GM21825 (cell line): ENCODE results near the gene PROKR2.

ENCODE experiments used
- ATAC-seq: cut with Tn5 transposase; IDR thresholded peaks from one replicate; pipeline ENCODE4 v1.9.1; 2021; ENCODE audit warnings: mild to moderate bottlenecking, moderate library complexity; ENCODE audit not compliant: unreplicated experiment

The PROKR2 gene

DNA sequence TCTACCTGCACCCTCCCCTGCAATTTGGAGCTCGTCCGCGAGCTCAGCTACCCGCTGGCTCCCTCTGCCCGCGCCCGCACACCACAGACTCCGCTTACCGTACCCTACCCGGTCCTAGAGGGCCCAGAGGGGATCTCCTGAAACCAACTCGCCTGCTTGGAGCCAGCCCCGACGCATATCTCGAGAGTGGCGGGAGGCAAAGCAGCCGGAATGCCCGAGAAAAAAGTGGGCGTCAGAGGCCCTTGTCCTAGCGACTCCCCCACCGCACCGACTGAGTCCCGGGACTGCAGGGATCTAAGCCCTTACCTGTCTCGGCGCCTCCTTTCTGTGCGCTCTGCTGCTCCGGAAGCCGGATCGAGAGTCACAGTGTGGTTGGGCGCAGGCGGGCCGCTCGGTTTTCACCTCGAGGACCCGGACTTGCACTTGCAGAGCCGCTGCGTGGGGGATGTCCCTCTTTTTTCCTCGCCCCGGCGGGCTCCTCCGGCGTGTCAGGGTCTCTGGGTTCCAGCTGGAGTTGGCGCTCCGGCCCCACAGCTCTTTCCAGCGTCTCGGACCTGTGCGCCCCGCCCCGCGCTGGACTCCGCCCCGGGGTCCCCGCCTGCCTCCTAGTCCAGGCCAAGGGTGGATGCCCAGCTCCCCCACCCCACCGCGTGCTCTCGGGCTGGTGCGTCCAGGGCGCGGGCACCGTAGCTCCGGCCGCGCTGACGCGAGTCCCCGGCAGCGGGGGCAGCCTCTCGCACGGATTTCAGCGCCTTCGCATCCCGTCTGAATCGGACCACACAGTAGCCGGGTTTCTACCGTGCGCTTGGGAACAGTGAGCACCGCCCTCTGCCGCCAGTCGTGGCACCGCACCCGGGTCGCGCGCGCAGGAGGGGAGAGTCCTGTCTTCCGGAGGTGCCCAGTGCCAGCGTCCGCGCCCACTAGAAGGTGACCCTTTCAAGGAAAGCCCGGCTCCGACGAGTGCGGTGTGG is at the start of gene PROKR2:
TSS of gene PROKR2 (minus strand) at position 767 of the 971 bp plus-strand sequence. CDS start 2,585 bp downstream, outside the sequence.
- no peak for ATAC-seq

DNA sequence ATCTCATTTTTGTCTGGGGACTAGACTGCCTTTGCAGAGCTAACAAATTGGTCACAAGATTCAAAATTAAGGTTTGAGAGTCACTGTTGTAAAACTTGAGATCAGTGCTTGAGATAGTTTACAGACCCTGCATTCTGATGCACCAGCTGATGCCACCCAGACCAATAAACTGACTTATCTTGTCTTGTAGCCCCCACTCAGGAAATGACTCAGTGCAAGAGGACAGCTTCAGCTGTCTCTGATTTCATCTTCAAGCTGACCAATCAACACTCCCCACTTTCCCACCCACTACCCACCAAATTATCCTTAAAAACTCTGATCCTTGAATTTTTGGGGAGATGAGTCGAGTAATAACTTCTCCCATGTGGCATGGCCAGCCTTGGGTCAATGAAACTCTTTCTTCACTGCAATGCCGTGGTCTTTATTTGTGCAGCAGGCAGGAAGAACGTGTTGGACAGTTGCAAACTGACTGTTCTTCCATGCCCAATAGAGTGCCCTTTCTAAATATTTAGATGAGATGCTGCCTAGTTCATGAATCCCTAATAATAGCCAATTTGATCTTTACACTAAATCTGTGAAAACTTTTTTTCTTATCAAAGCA is 48.3 kb upstream of the PROKR2 start:
- no peak for ATAC-seq

DNA sequence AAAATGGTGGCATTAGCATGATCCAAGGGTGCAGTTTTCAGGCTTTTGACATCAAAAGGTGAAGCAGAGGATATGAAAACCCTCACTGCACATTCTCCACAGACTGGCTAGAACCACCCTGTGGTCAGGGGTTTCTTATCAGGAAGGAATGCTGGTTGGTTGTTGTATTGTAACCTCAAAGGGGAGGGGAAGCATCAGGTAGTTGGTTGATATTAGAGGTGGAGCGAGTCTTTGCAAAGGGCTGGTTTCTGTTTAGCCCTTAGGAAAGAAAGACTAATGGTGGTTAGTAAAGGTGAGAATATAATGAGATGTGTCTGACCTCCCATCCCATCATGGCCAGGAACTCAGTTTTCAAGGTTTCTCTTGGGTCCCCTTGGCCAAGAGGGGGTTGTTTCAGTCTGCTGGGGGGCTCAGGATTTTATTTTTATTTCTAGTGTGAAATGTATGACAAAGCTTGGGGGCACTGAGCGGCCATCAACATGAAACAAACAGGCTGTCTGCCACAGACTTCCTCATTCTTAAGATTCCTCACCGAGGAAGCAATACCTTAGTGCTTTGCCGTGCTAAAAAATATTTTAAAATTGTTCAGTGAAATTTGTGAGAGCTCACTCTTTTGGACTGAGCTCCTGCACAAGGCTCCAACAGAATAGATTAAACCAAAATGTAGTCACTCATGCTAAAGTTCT is 47.5 kb upstream of the PROKR2 start:
- ATAC-seq: no peak

DNA sequence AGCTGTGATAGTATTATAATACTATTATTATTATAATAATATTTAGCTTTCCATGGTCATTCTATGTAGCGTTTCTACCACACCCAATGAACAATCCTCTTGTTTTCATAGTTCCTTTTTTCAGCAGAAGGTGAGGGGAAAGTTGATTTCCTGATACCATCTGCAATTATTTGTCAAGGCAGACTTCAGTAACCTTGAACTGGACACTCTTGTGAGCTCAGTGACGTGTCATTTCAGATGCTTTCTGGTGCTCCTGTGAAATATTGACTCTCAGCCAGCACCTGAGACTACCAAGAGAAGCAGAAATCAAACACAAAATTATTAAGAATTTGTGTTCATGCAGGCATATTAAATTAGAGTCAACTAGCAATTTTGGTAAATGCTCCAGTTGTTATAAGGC is 46.0 kb upstream of the PROKR2 start:
- no peak for ATAC-seq

DNA sequence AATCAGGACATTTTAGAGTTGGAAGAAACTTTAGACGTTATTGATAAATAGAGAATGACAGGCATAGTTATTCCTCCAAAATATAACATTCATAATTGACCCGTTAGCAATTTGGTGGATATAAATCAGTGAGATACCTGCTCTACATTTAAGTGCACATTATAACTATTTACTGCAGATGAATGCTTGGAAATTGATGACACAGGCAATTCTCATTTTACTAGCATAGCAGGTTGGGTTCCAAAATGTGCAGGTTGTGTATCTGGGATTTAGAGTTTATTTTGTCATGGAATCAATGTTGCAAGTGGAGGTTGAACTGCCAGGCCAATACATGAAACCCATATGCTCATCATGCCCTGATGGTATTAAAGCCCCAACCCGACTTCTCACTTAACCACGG is 44.4 kb upstream of the PROKR2 start:
- ATAC-seq: no peak

DNA sequence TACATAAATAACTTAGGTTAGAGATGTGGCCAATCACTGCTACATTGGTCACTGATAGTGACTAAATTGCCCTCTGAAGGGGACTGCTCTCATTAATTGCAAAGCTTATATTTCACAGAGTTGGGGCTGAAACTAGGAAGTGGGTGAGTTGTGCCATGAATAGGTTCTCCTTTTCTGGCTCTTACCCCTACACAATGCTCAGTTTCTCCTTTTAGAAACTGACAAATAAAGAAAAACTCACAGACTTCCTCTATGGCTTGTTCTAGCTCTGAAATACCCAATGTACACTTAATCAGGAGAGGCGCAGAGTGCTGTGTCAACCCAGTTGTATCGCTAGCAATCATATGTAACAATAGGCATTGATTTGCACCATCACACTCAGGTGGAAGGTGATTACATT is 41.2 kb upstream of the PROKR2 start:
- ATAC-seq: no peak

DNA sequence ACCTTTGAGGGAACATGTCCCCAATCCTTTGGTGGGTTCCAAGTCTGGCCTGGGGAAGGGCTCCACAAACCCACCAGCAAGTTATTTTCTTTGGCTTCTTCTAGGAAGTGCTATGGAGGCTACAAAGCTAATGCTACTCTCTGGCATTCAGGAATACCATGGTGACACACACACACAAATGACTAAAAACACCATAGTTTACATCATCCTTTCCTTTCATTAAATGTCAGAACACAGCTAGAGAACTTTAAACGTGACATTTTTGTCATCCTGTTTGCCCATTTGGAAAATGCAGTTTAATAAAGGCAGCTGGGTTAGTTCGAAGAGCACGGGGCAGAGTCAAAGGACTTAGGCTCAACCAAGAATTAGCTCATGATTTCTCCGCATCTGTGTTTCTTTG is 40.2 kb upstream of the PROKR2 start:
- ATAC-seq: no peak

DNA sequence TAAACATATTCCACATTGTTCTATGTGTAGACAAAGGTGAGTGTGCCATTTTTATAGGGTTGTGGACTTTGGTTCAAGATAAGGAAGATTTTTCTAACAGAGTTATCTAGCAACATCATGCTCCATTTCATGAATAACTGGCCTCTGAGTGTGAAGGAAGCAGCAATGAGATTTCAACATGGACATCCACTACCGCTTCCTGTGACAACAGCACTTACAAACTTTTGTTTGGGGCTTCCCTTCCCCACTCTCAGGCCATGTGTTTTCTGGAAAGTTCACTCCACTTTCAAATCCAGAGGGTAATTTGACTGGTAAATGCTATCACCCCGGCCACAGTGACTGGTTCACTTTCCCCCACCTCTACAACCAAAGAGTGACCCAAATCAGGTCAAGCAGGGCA is 38.1 kb upstream of the PROKR2 start:
- ATAC-seq: no peak

DNA sequence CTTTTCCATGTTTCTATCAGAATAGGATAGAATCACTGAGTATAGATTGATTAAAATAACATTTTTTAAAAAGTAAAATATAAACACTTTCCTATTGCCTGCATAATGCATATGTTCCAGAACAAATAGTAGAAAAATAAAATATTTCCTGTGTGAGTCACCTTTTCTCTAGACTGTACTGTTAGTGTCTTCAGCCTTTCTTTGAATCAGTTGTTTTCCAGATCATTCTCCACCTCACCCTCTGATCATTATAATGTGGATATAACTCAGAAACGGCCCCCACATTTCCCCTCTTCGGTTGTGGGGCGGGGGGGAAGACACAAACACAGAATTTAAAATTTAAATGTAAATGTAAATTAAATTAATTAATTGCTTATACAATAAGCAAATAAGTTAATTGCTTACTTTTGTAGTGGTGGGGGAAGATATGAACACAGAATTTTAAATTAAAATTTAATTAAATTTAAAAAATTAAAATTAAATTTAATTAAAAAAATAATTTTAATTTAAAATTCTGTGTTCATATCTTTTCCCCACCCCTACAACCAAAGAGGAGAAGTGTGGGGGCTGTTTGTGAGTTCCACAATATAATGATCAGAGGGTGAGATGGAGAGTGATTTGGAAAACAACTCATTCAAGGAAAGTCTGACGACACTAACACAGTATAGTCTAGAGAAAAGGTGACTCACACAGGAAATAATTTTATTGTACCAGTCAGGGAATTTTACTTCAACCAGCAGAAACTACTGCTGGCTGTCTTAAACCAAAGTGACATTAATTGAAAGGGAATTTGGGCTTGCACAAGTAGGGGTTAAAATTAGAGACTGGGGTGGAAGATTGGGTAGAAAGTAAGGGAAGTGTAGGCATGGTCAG is 37.1 kb upstream of the PROKR2 start:
- no peak for ATAC-seq

DNA sequence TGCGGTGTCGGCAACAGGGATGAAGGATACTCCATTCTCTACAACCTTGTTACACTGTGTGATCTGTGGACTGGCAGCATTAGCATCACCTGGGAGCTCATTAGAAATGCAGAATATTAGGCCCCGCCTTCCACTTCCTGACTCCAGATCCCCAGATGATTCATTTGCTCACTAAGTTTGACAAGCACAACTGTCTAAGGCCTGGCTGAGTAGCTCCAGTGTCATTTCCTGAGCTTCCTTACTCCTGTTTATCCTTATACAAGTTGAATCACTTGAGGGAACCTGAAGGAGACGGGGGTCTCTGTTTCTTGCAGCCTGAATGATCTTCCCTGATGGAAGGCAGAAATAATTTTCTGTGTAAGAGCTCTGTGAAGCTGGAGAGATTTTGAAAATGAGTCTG is 32.7 kb upstream of the PROKR2 start:
- no peak for ATAC-seq

DNA sequence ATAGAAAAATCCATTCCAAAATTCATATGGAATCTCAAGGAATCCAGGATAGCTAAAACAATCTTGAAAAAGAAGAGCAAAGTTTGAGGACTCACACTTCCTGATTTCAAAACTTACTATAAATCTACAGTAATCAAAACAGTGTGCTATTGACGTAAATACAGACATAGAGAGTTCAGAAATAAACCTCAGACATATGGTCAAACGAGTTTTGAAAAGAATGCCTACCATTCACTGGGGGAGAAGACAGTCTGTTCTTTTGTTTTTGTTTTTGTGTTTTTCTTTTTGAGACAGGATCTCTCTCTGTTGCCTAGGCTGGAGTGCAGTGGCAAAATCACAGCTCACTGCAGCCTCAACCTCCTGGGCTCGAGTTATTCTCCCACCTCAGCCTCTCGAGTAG is 25.3 kb upstream of the PROKR2 start:
- no peak for ATAC-seq

DNA sequence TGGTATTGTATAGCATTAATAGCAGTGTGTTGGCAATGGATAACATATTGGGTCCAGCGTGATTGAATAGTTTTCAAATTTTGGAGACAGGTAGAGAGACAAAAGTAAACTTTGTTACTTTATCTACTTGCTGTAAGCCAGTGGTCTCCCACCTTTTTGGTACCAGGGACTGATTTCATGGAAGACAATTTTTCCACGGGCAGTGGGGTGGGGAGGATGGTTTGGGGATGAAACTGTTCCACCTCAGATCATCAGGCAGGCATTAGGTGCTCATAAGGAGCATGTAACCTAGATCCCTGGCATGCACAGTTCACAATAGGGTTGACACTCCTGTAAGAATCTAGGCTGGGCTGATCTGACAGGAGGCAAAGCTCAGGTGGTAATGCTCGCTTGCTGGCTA is 14.6 kb upstream of the PROKR2 start:
- ATAC-seq: no peak

DNA sequence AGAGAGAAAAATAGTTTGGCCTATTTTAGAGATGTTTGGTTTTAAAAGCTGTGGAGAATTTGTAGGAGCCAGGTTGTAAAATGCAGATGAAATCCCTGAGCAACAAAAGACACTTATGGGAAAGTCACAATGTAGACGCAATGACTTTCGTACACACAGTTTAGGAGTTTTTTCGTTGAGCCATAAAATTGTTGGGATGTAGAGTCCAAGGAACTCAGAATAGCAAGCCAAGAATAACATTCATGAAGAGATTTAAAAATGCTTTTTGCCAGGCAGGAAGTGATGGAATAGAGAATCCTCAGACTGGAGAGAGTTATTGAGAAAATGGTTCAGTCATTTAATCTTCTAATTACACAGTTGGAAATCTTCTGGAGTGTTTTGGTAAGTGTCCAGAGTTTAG is 11.5 kb upstream of the PROKR2 start:
- no peak for ATAC-seq

DNA sequence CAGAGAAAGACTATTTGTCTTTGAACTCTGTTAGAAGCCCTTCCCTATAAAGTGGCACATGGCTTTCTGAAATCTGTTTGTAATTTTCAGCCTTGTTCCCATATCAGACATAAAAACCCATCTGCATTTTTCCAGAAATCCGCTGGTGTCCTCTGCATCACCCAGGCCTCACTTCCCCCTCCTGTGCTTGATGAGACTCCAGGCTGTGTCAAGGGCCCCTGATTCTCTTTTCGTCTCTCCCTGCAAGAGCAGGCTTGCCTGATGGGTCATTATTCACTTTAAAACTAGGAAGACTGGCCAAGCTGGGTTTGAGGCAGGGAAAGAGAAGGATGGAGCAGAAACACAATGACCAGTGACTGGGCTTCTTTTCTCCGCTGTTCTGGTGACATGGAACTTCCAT is 10.6 kb upstream of the PROKR2 start:
- ATAC-seq: no peak

DNA sequence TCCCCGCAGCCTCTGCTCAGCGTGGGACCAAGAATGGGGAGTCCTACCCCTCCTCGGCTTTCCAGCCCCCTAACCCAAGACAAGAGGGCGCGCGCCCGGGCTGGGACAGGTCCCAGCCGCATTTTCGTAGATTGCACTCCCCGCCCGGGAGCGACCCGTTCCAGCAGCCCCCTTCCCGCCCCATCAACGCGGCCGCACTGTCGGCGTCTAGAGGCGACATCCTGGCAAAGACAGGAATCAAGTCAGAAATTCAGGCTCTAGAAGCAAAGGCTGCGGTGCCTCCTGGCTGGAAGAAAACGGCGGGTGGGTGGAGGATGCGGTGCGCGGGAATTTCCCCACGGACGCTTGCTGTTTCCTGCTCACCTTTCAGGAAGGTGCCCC is 957 bp downstream of the PROKR2 start:
- ATAC-seq: no peak

DNA sequence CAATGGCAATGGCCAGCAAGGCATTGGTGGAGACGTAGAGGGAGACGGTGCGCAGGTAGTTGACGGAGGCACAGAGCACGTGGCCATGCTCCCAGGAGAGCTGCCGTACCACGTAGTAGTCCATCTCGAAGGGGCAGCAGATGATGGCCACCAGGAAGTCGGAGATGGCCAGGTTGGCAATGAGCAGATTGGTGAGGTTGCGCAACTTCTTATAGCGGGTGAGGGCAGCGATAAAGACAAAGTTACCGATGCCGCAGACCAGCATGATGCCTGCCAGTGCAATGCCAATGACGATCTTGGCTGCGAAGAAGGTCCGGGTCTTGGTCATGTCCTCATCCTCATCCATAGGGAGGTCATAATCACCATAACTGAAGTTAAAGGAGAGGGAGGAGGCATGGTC is 2.8 kb downstream of the PROKR2 start:
- ATAC-seq: no peak

DNA sequence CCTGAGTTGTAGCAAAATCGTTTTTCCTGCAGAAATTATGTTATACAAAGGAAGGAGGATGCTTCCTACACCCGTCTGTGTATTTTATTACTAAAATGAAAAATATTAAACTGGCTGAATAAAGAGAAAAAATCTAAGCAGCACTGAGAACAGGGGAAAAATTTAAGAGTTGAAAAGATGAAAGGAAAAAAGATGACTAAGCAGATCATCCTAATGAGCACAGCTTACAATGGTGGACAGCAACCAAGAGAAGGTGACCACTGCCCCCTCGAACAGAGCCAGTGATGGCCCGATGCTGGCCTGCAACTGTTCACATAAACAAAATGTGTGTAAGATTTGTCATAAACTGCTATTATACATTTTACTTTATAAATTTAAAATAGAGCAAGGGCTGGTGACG is 4.2 kb downstream of the PROKR2 start:
- no peak for ATAC-seq

DNA sequence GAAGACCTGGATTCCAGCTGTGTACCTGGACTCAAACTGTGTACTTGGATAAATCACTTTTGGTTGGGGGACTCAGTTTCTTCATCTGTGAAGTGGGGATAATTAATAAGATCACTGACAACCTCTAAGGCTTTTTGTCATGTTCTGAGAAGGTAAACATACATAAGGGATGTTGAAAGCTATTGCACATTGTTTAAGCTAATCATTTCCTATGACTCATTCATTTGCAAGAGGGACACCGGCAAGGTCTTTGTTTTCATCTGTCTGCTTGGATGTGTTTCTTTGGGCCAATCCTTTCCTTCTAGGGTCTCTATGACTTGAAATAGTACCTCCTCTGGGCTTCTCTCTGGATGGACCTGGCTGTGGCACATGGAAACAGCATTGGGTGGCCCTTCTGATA is 6.8 kb downstream of the PROKR2 start:
- no peak for ATAC-seq

DNA sequence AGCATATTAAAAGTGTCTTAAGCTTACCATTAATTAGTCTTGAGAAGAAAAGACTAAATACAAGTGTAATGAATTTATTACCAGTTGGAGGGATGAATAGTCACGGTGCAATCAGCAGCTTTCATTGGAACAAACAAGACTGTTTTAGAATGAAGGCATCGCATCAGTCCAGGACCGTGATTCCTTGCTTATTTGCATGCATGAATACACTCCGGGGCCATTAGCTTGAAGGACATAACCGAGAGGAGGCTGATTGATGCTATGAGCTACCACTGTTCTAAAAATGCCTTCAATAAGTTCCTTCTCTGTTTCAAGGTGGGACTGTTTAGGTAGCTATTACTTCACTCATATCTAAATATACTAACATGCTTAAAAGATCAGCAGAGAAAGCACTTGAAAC is 17.9 kb downstream of the PROKR2 start:
- ATAC-seq: no peak

DNA sequence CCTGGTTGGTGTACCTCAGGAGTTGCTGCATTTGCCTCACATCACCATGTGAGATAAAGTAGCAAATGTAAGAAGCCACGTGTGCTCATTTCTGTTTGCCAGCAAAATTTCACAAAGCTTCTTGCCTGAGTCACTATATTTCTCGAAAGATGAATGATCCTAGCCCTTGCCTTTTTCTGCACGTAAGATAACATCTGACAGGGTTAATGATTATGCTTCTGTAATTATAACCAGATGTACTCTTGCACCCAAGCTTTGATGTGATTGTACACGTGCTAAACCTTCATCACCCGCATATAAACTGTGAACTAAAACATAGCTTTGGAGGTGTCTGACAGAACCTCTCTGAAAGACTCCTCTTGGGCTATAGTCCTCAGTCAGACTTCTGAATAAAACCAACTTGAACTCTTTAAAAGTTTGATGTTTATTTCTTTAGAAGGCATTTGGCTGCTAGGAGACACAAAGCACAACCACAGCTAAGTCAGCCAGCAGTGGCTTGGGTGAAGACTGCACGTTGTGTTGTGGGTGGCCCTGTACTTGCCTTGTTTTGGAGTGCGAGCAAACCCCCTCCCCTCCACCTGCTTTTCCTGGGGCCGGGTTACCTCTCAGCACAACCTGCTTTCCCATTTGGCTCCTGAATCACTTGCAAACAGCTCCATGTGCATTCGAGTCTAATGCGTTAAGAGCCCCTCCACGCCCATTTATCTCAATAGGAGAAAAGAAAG is 19.3 kb downstream of the PROKR2 start:
- ATAC-seq: no peak
